Measurements from ENCODE around the gene ERP44. TPM values are rescaled to one million over a fixed set of nuclear protein-coding genes. Genes with fewer than 3 reads are reported as not detected.

Gene ERP44
- total and polyA plus RNA-seq, 2 donors (not counting 3 experiments of a cell fraction or from before 2014, with no cell fraction given) = 9.9 to 21.4 TPM

DNA sequence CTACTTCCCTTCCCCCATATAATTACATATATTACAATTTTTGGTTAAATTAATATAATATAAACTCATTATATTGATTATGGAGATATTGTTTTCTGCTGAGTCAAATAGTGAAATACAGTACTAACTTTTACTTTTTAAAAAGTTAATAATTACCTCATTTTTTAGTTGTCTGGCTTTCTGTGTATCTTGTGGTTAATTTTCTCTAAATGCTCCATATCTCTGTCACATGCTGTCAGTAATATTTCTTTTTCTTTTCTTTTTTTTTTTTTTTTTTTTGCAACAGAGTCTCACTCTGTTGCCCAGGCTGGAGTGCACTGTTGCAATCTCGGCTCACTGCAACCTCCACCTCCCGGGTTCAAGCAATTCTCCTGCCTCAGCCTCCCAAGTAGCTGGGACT lies 169.1 kb downstream of the ERP44 start:
- Histone ChIP-seq H3K79me2 (ENCODE audit: control insufficient read depth, insufficient read depth, low read length) (no peaks in the 10 kb centered on the region), H3K27ac (ENCODE audit: insufficient read depth, low read depth, low read length) (no peak overlapping the region), H2AFZ (ENCODE audit: low read depth, low read length) (no peak overlapping the region), H3K4me2 (ENCODE audit: insufficient read depth, low read length) (no peak overlapping the region), H3K9me1 (replicated peaks; ENCODE audit: control insufficient read depth, extremely low read depth, insufficient read depth, low read length) (no peaks in the 10 kb centered on the region), H3K4me3 (replicated peaks in 1 of 3; ENCODE audit: insufficient read depth in 1 of 3, low read depth in 1 of 3, low read length in 3 of 3) (no peak overlapping the region), H3K9ac (replicated peaks; ENCODE audit: extremely low read depth, insufficient read depth, low read length) (no peak overlapping the region), H4K20me1 (replicated peaks; ENCODE audit: control insufficient read depth, extremely low read depth, insufficient read depth, low read length) (no peaks in the 10 kb centered on the region), H3K27me3 (ENCODE audit: control insufficient read depth in 2 of 2, insufficient read depth in 2 of 2, low read length in 2 of 2) (no peaks in the 10 kb centered on the region), H3K4me1 (ENCODE audit: control insufficient read depth, extremely low read depth, insufficient read depth, low read length) (no peaks in the 10 kb centered on the region), H3K9me3 (replicated peaks; ENCODE audit: control insufficient read depth, insufficient read depth, low read length) (no peaks in the 10 kb centered on the region), H3K36me3 (ENCODE audit: control insufficient read depth in 2 of 2, extremely low read depth in 1 of 2, insufficient read depth in 2 of 2, low read length in 2 of 2) (peaks cover 0 to 4% of the 10 kb centered on the region in 2 experiments)
- FAIRE-seq (no peak), DNase-seq (ENCODE audit: low read depth, low spot score) (no peak)
- dilution Hi-C loops (cut with MboI; ENCODE audit: extremely low pct_ligation_motif_present, low sequenced_read_pairs) (no loop called here), intact Hi-C loops (cut with micrococcal nuclease) (no loop called here)
- TF ChIP-seq POLR2A (IDR thresholded peaks at IDR 0.05; ENCODE audit: low read depth, low read length) = no peak
- no peak for TF ChIP-seq JUN (IDR thresholded peaks at IDR 0.05; ENCODE audit: borderline replicate concordance, insufficient read depth, insufficient read length, low read depth)
- no peak for TF ChIP-seq EZH2 (IDR thresholded peaks at IDR 0.05; ENCODE audit: borderline replicate concordance, low read depth, low read length, severe bottlenecking)
- no peak for TF ChIP-seq POLR2AphosphoS5 (IDR thresholded peaks at IDR 0.05; ENCODE audit: insufficient read depth, low read depth, low read length)
- TF ChIP-seq GATA2 (IDR thresholded peaks at IDR 0.05; ENCODE audit: insufficient read depth, insufficient read length, low read depth, low read length) = no peak
- TF ChIP-seq CTCF (IDR thresholded peaks at IDR 0.05; ENCODE audit: extremely low read depth in 1 of 2, insufficient read depth in 1 of 2, low read depth in 1 of 2, low read length in 2 of 2) = no peak
- no peak for TF ChIP-seq FOS (IDR thresholded peaks at IDR 0.05; ENCODE audit: borderline replicate concordance, insufficient read depth, low read length)
- ChIA-PET POLR2A (no interaction called here), CTCF (interaction anchor here (0.7 to 1.0 kb wide), 3 partner anchors 12 to 56 kb away, joined by 3 read pairs; no protein-coding TSS in a partner anchor)
- BruUV-seq (replicated peaks) = no TSS peak

Small RNA genes within 50 kb of the gene (small RNA-seq; reads per million reads assigned to genes)
- gene RN7SL75P (ENCODE audit: insufficient read depth, insufficient read length, low read depth, low replicate concordance) = not detected

Other genes starting within 250 kb of the ERP44 start
- gene STX17, start 192.3 kb downstream of the ERP44 start, total RNA-seq = 14.8 and 17.6 TPM in 2 replicates
- 3.6 and 5.3 TPM in 2 replicates for gene STX17, start 192.3 kb downstream of the ERP44 start, polyA plus RNA-seq
- 17.9 and 20.3 TPM in 2 replicates for gene INVS, start 243 bp upstream of the ERP44 start, total RNA-seq
- gene INVS, start 243 bp upstream of the ERP44 start, polyA plus RNA-seq = 6.7 and 8.5 TPM in 2 replicates

All from endothelial cell of umbilical vein (primary cell).